Measurements from ENCODE around the gene ARMH3.

ARMH3 gene

DNA sequence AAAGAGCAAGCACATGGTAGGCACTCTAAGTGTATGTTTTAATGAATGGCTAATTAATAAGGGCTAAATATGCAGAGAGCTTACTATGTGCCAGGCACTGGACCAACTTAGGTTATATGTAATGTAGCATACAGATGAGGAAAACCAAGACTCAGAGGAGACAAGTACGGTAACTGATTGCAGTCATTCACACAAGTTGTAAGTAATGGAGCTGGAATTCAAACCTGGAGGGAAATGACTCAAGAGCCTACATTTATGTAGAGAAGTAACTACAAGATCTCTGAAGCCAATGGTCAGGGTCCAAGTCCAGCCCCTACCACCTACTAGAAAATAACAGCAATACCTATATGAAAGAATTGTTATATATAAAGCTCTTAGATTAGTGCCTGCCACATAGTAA, 115.1 kb downstream of the ARMH3 start:
- no peak for TF ChIP-seq REST (IDR thresholded peaks at IDR 0.05; ENCODE audit: insufficient read depth in 1 of 2, low read depth in 2 of 2, low read length in 2 of 2)
- no peak for TF ChIP-seq POLR2AphosphoS5 (IDR thresholded peaks at IDR 0.05; ENCODE audit: low read depth, low read length)
- TF ChIP-seq SIN3A (IDR thresholded peaks at IDR 0.05; ENCODE audit: borderline replicate concordance, insufficient read depth, low read length), result no peak
- TF ChIP-seq FOXP2 (optimal IDR thresholded peaks at IDR 0.05; ENCODE audit: borderline replicate concordance, extremely low read depth, extremely low read length, insufficient read depth), result no peak
- no peak for TF ChIP-seq TAF1 (IDR thresholded peaks at IDR 0.05; ENCODE audit: borderline replicate concordance, insufficient read depth, low read length)

GRCh38 chr10:101939729-101940128, 116.2 kb downstream of the ARMH3 start:
- TF ChIP-seq SIN3A (IDR thresholded peaks at IDR 0.05; ENCODE audit: borderline replicate concordance, insufficient read depth, low read length), result no peak
- no peak for TF ChIP-seq POLR2AphosphoS5 (IDR thresholded peaks at IDR 0.05; ENCODE audit: low read depth, low read length)
- TF ChIP-seq TAF1 (IDR thresholded peaks at IDR 0.05; ENCODE audit: borderline replicate concordance, insufficient read depth, low read length), result no peak
- TF ChIP-seq FOXP2 (optimal IDR thresholded peaks at IDR 0.05; ENCODE audit: borderline replicate concordance, extremely low read depth, extremely low read length, insufficient read depth), result no peak
- no peak for TF ChIP-seq REST (IDR thresholded peaks at IDR 0.05; ENCODE audit: insufficient read depth in 1 of 2, low read depth in 2 of 2, low read length in 2 of 2)

DNA sequence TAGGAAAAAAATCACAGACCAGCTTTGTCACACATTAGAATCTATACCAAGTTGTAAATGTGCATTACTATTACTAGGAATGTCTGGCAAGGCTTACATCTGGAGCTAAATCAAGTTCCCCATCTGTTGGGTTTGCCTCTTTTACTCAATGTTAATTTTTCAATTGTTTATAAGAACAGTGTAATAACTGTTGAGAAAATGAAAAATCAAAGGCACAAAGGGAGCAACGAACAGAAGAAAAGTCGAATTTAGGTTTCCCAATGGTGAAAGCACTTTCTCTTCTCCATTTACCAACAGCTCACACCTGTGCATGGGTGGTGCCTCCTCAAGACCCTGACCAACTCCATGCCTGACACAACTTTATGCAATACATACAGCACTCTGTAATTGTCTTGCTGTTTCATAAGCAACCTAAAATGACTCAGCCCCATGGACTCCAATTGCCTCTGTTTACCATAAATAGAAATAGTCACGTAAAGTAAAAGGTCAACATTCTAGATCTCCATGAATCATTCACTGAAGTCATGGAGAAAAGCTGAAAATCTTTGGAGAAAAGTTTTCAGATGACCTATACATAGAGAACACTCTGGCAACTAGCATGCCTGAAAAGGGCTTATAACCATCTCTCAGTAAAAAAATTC, 116.8 kb downstream of the ARMH3 start:
- TF ChIP-seq SIN3A (IDR thresholded peaks at IDR 0.05; ENCODE audit: borderline replicate concordance, insufficient read depth, low read length), result no peak
- no peak for TF ChIP-seq FOXP2 (optimal IDR thresholded peaks at IDR 0.05; ENCODE audit: borderline replicate concordance, extremely low read depth, extremely low read length, insufficient read depth)
- TF ChIP-seq TAF1 (IDR thresholded peaks at IDR 0.05; ENCODE audit: borderline replicate concordance, insufficient read depth, low read length), result no peak
- no peak for TF ChIP-seq POLR2AphosphoS5 (IDR thresholded peaks at IDR 0.05; ENCODE audit: low read depth, low read length)
- TF ChIP-seq REST (IDR thresholded peaks at IDR 0.05; ENCODE audit: insufficient read depth in 1 of 2, low read depth in 2 of 2, low read length in 2 of 2), result no peak

GRCh38 chr10:101938305-101939007, 117.5 kb downstream of the ARMH3 start:
- TF ChIP-seq FOXP2 (optimal IDR thresholded peaks at IDR 0.05; ENCODE audit: borderline replicate concordance, extremely low read depth, extremely low read length, insufficient read depth), result no peak
- no peak for TF ChIP-seq REST (IDR thresholded peaks at IDR 0.05; ENCODE audit: insufficient read depth in 1 of 2, low read depth in 2 of 2, low read length in 2 of 2)

All from PFSK-1 (cell line).